GM18870 (cell line): ENCODE measurements around the gene TTC1.

Experiments
- ATAC-seq: cut with Tn5 transposase; IDR thresholded peaks from one replicate; pipeline ENCODE4 v1.9.1; 2021; ENCODE audit warnings: moderate library complexity; ENCODE audit not compliant: unreplicated experiment

The TTC1 gene

GRCh38 chr5:160082614-160083500 is 73.9 kb downstream of the TTC1 start:
- ATAC-seq = no peak

- ATAC-seq = no peak
Measured at GRCh38 chr5:160083501-160083900, 74.6 kb downstream of the TTC1 start.

GRCh38 chr5:160084144-160084543 is 75.2 kb downstream of the TTC1 start:
- ATAC-seq = no peak

GRCh38 chr5:160087199-160087598 is 78.3 kb downstream of the TTC1 start:
- ATAC-seq = no peak

GRCh38 chr5:160088805-160089204 is 79.9 kb downstream of the TTC1 start:
- ATAC-seq = no peak

GRCh38 chr5:160089531-160089930 is 80.6 kb downstream of the TTC1 start:
- ATAC-seq = no peak

- no peak for ATAC-seq
Measured at GRCh38 chr5:160090059-160090458, 81.1 kb downstream of the TTC1 start.

- no peak for ATAC-seq
Measured at GRCh38 chr5:160092514-160092913, 83.6 kb downstream of the TTC1 start.

GRCh38 chr5:160092960-160093707 is 84.2 kb downstream of the TTC1 start:
- peak; percentile 86 for ATAC-seq

- ATAC-seq = no peak
Measured at GRCh38 chr5:160096178-160096577, 87.2 kb downstream of the TTC1 start.

GRCh38 chr5:160097991-160098390 is 89.1 kb downstream of the TTC1 start:
- no peak for ATAC-seq

GRCh38 chr5:160105686-160106360 is 96.9 kb downstream of the TTC1 start:
- ATAC-seq = peak; percentile 81

- no peak for ATAC-seq
Measured at GRCh38 chr5:160108124-160108523, 99.2 kb downstream of the TTC1 start.
